C4-2B (cell line): ENCODE data around the gene TENM4.

ENCODE experiments used
- ZFX ChIP-seq: fragments of 450-650 bp; IDR thresholded peaks from 2 replicates; pipeline ENCODE4 v1.6.1; 2017
- TF ChIP-seq, protein P1 (sequence below): fragments of 450-650 bp; conservative IDR thresholded peaks from 2 replicates; pipeline ENCODE4 v1.5.1; 2017; ENCODE audit warnings: mild to moderate bottlenecking

DNA sequence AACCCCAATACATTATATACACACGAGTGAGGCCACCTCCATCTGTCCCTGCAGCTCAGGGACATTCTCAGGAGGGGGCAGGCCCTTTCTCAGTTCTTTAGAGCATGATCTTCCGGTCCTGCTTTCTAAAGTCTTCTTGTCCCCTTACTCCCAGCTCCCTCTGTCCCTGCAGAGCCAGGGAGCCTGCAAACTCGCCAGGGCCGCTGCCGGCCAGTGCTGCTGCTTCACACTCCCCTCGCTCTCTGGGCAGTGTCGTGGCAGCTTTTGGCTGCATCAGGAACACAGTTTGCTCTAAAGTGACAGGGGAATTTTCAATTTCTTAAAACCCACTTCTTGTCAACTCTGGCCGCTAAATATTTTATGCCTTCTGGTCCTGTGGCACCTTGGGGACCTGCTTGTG is 736.0 kb downstream of the TENM4 start:
- TF ChIP-seq, protein P1, sequence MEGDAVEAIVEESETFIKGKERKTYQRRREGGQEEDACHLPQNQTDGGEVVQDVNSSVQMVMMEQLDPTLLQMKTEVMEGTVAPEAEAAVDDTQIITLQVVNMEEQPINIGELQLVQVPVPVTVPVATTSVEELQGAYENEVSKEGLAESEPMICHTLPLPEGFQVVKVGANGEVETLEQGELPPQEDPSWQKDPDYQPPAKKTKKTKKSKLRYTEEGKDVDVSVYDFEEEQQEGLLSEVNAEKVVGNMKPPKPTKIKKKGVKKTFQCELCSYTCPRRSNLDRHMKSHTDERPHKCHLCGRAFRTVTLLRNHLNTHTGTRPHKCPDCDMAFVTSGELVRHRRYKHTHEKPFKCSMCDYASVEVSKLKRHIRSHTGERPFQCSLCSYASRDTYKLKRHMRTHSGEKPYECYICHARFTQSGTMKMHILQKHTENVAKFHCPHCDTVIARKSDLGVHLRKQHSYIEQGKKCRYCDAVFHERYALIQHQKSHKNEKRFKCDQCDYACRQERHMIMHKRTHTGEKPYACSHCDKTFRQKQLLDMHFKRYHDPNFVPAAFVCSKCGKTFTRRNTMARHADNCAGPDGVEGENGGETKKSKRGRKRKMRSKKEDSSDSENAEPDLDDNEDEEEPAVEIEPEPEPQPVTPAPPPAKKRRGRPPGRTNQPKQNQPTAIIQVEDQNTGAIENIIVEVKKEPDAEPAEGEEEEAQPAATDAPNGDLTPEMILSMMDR = no peak
- no peak for TF ChIP-seq ZFX
